K562 treated with DMSO at 1 percent for 24 hours (cell line): ENCODE results near the gene TFEC. TPM values are rescaled to one million over a fixed set of nuclear protein-coding genes. Genes with fewer than 3 reads are reported as not detected.

Experiments
- total RNA-seq: library from RNA; unstranded; fragments of 300-600 nt; gene quantifications from 2 replicates; pipeline ENCODE4 v1.2.3, GENCODE V29; 2022; ENCODE audit warnings: low read depth; ENCODE audit not compliant: insufficient read depth

The TFEC gene
- total RNA-seq: not detected in 2 replicates

GRCh38 chr7:116030651-116031276, at the start of gene TFEC:
Gene TFEC, minus strand, starts transcription at chr7:116030763. Its CDS starts 46,322 bp downstream, at chr7:115984441.

Other genes with a start within 250 kb of the TFEC start
- 69.0 and 75.6 TPM in 2 replicates for gene TES, start 179.8 kb upstream of the TFEC start, total RNA-seq